HepG2 (cell line): ENCODE results near the gene DNAH8. TPM values are rescaled to one million over a fixed set of nuclear protein-coding genes. Genes with fewer than 3 reads are reported as not detected.

Experiments
- ARID4A ChIP-seq: sonication (generic); formaldehyde crosslinking; IDR thresholded peaks from 2 replicates; pipeline ENCODE4 v1.5.0; 2020; ENCODE audit warnings: mild to moderate bottlenecking, missing genetic modification reagents, borderline replicate concordance
- ATAD3A ChIP-seq: sonication (generic); formaldehyde crosslinking; IDR thresholded peaks from 2 replicates; pipeline ENCODE4 v1.4.0; 2020; ENCODE audit warnings: missing genetic modification reagents
- ATF7-NPFF ChIP-seq: sonication (generic); formaldehyde crosslinking; IDR thresholded peaks from 2 replicates; pipeline ENCODE4 v1.8.1; 2023; ENCODE audit warnings: mild to moderate bottlenecking, low read depth, missing genetic modification reagents, moderate library complexity
- FOXK1 ChIP-seq: sonication (generic); formaldehyde crosslinking; IDR thresholded peaks from 2 replicates; pipeline ENCODE4 v1.4.0; 2020; ENCODE audit warnings: low read depth, missing genetic modification reagents, borderline replicate concordance
- FOXO1 ChIP-seq: sonication (generic); formaldehyde crosslinking; IDR thresholded peaks from 2 replicates; pipeline ENCODE4 v1.4.0; 2020; ENCODE audit warnings: missing genetic modification reagents
- GABPA ChIP-seq, 2 experiments: IDR thresholded peaks; 2 replicates each; pipeline ENCODE4 v1.6.1; 2011 to 2016; ENCODE audit warnings: low read depth in 2 of 2, low read length in 1 of 2, missing biosample characterization in 1 of 2, missing genetic modification characterization in 1 of 2
- HNRNPUL1 ChIP-seq: fragments of 200-400 bp; formaldehyde crosslinking; IDR thresholded peaks from 2 replicates; pipeline ENCODE4 v1.6.1; 2017; ENCODE audit warnings: low read depth, mild to moderate bottlenecking, low read length, moderate library complexity
- MED1 ChIP-seq: sonication (generic); formaldehyde crosslinking; IDR thresholded peaks from 2 replicates; pipeline ENCODE4 v1.4.0; 2020; ENCODE audit warnings: missing genetic modification reagents
- NR1H2 ChIP-seq: sonication (generic); formaldehyde crosslinking; IDR thresholded peaks from 2 replicates; pipeline ENCODE4 v1.8.1; 2022; ENCODE audit warnings: low read depth, missing genetic modification reagents, borderline replicate concordance
- ONECUT2 ChIP-seq: sonication (generic); formaldehyde crosslinking; IDR thresholded peaks from 2 replicates; pipeline ENCODE4 v1.4.0; 2020; ENCODE audit warnings: missing genetic modification reagents
- SCMH1 ChIP-seq: sonication (generic); formaldehyde crosslinking; IDR thresholded peaks from 2 replicates; pipeline ENCODE4 v1.9.0; 2021; ENCODE audit warnings: missing genetic modification reagents, mild to moderate bottlenecking, borderline replicate concordance
- SP2 ChIP-seq: sonication (generic); formaldehyde crosslinking; IDR thresholded peaks from 2 replicates; pipeline ENCODE4 v1.5.1; 2020; ENCODE audit warnings: mild to moderate bottlenecking, missing genetic modification reagents
- SRY ChIP-seq: sonication (generic); formaldehyde crosslinking; IDR thresholded peaks from 2 replicates; pipeline ENCODE4 v1.8.0; 2022; ENCODE audit warnings: mild to moderate bottlenecking, missing genetic modification reagents
- TAF1 ChIP-seq: sonication (generic); formaldehyde crosslinking; IDR thresholded peaks from 2 replicates; pipeline ENCODE4 v1.4.0; 2020; ENCODE audit warnings: missing genetic modification reagents
- U2AF2 ChIP-seq: fragments of 200-400 bp; formaldehyde crosslinking; IDR thresholded peaks from 2 replicates; pipeline ENCODE4 v1.6.1; 2017; ENCODE audit warnings: low read depth, mild to moderate bottlenecking, low read length
- ZFP82 ChIP-seq: sonication (generic); formaldehyde crosslinking; IDR thresholded peaks from 2 replicates; pipeline ENCODE4 v1.5.1; 2020; ENCODE audit warnings: mild to moderate bottlenecking, missing genetic modification reagents, borderline replicate concordance
- ZNF468 ChIP-seq: sonication (generic); formaldehyde crosslinking; IDR thresholded peaks from 2 replicates; pipeline ENCODE4 v1.8.0; 2022; ENCODE audit warnings: mild to moderate bottlenecking, moderate library complexity, missing genetic modification reagents
- ZNF605 ChIP-seq: sonication (generic); formaldehyde crosslinking; IDR thresholded peaks from 2 replicates; pipeline ENCODE4 v1.8.0; 2022; ENCODE audit warnings: mild to moderate bottlenecking, missing genetic modification reagents
- ZNF839 ChIP-seq: sonication (generic); formaldehyde crosslinking; IDR thresholded peaks from 2 replicates; pipeline ENCODE4 v1.4.0; 2020; ENCODE audit warnings: missing genetic modification reagents, mild to moderate bottlenecking, borderline replicate concordance
- polyA plus RNA-seq, 8 experiments: library from polyadenylated mRNA; depleted of rRNA in 3 of 8; stranded (reverse) in 7 of 8; unstranded in 1 of 8; fragments of >200 nt; fragmentation: Illumina TruSeq in 4 of 8; extraction: Trizol in 4 of 8; gene quantifications; 2 replicates each; pipeline versions ENCODE4 v1.2.1 to v1.2.3, GENCODE V29; 2011 to 2016; ENCODE audit warnings: low read depth in 4 of 8, missing spikeins in 1 of 8, mixed read lengths in 1 of 8; ENCODE audit not compliant: insufficient read depth in 1 of 8
- total RNA-seq, 5 experiments: library from RNA; depleted of rRNA; stranded (reverse); fragments of >200 nt; fragmentation: Illumina TruSeq; extraction: Trizol; gene quantifications; 2 replicates each; pipeline ENCODE4 v1.2.3, GENCODE V29; 2016; ENCODE audit warnings: low read depth in 1 of 5
- TF ChIP-seq, protein P1 (sequence below): sonication (generic); formaldehyde crosslinking; conservative IDR thresholded peaks from 2 replicates; pipeline ENCODE4 v1.4.0; 2020; ENCODE audit warnings: mild to moderate bottlenecking, missing genetic modification reagents, moderate library complexity
- TF ChIP-seq, protein P2 (sequence below): sonication (generic); formaldehyde crosslinking; IDR thresholded peaks from 2 replicates; pipeline ENCODE4 v1.4.0; 2020; ENCODE audit warnings: mild to moderate bottlenecking, missing genetic modification reagents

The DNAH8 gene
- total and polyA plus RNA-seq, 2 of the 13 experiments (the other 11 are each of a cell fraction or from before 2014, with no cell fraction given), result not detected

GRCh38 chr6:38702558-38703397 is 12.3 kb upstream of the DNAH8 start, which contains the start of gene GLO1 (continued):
- TF ChIP-seq ARID4A (CRISPR knock-in tag), result peak; percentile 83; the same call in 1 of the 2 replicates
- TF ChIP-seq ZNF468 (CRISPR knock-in tag), result no peak
- TF ChIP-seq MED1 (CRISPR knock-in tag), result peak; percentile 46; the same call in 1 of the 2 replicates
- TF ChIP-seq U2AF2, result peak; percentile 57; the same call in 1 of the 2 replicates
- TF ChIP-seq ONECUT2, result no peak
- TF ChIP-seq ZNF605 (CRISPR knock-in tag), result peak; percentile 22; the same call in 1 of the 2 replicates
- TF ChIP-seq SCMH1 (CRISPR knock-in tag), result no peak
- no peak for TF ChIP-seq HNRNPUL1
- TF ChIP-seq SP2 (CRISPR knock-in tag), result peak; percentile 95
- no peak for TF ChIP-seq GABPA (IDR thresholded peaks at IDR 0.05; ENCODE audit: low read depth, low read length)
- TF ChIP-seq GABPA (CRISPR knock-in tag; IDR thresholded peaks at IDR 0.05; ENCODE audit: low read depth), result peak; percentile 67
- TF ChIP-seq, protein P1, sequence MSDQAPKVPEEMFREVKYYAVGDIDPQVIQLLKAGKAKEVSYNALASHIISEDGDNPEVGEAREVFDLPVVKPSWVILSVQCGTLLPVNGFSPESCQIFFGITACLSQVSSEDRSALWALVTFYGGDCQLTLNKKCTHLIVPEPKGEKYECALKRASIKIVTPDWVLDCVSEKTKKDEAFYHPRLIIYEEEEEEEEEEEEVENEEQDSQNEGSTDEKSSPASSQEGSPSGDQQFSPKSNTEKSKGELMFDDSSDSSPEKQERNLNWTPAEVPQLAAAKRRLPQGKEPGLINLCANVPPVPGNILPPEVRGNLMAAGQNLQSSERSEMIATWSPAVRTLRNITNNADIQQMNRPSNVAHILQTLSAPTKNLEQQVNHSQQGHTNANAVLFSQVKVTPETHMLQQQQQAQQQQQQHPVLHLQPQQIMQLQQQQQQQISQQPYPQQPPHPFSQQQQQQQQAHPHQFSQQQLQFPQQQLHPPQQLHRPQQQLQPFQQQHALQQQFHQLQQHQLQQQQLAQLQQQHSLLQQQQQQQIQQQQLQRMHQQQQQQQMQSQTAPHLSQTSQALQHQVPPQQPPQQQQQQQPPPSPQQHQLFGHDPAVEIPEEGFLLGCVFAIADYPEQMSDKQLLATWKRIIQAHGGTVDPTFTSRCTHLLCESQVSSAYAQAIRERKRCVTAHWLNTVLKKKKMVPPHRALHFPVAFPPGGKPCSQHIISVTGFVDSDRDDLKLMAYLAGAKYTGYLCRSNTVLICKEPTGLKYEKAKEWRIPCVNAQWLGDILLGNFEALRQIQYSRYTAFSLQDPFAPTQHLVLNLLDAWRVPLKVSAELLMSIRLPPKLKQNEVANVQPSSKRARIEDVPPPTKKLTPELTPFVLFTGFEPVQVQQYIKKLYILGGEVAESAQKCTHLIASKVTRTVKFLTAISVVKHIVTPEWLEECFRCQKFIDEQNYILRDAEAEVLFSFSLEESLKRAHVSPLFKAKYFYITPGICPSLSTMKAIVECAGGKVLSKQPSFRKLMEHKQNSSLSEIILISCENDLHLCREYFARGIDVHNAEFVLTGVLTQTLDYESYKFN (CRISPR knock-in tag), result peak; percentile 36; the same call in 1 of the 2 replicates
- TF ChIP-seq ZNF839 (CRISPR knock-in tag), result no peak
- peak; percentile 62; the same call in 1 of the 2 replicates for TF ChIP-seq NR1H2 (CRISPR knock-in tag)
- TF ChIP-seq, protein P2, sequence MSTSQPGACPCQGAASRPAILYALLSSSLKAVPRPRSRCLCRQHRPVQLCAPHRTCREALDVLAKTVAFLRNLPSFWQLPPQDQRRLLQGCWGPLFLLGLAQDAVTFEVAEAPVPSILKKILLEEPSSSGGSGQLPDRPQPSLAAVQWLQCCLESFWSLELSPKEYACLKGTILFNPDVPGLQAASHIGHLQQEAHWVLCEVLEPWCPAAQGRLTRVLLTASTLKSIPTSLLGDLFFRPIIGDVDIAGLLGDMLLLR (CRISPR knock-in tag), result peak; percentile 75; the same call in 1 of the 2 replicates
- no peak for TF ChIP-seq ZFP82
- peak; percentile 53 for TF ChIP-seq FOXO1
- TF ChIP-seq TAF1 (CRISPR knock-in tag), result peak; percentile 92
- no peak; the same call in 1 of the 2 replicates for TF ChIP-seq ATF7-NPFF (CRISPR knock-in tag)
- TF ChIP-seq FOXK1, result peak; percentile 74; the same call in 1 of the 2 replicates
- TF ChIP-seq ATAD3A (CRISPR knock-in tag), result peak; percentile 18
- peak; percentile 87; the same call in 1 of the 2 replicates for TF ChIP-seq SRY
